Activated CD4-positive, alpha-beta memory T cell treated with anti-CD3 and anti-CD28 coated beads, Interleukin-2, amount 10 ng/mL, durations not matched to agents 7 days and 5 days (primary cell): Measurements from ENCODE around the gene UBP1. TPM values are rescaled to one million over a fixed set of nuclear protein-coding genes. Genes with fewer than 3 reads are reported as not detected.
"Not testable (repeated sequence)": the region's sequence is repeated elsewhere in the genome, so short reads cannot be mapped to it uniquely, and the experiment has no call there.

Experiments used
- CTCF ChIA-PET: fragments of 350-600 bp; sonication (Branson Sonifier 250); formaldehyde crosslinking; loops from one replicate; lab custom pipeline; 2021; ENCODE audit warnings: antibody characterized with exemption, inconsistent platforms; lab: Charles Lee
- POLR2A ChIA-PET: fragments of 350-600 bp; sonication (Branson Sonifier 250); formaldehyde crosslinking; loops from one replicate; lab custom pipeline; 2021; ENCODE audit warnings: antibody characterized with exemption; lab: Charles Lee
- DNase-seq: peaks from one replicate; pipeline ENCODE4 v3.0.0-alpha.2; 2020
- H3K27ac Mint-ChIP-seq: one replicate; pipeline ENCODE4 v1.8.0; 2021; ENCODE audit warnings: mild to moderate bottlenecking, mixed read lengths
- H3K27me3 Mint-ChIP-seq: one replicate; pipeline ENCODE4 v1.8.0; 2021; ENCODE audit warnings: mixed read lengths
- H3K36me3 Mint-ChIP-seq: one replicate; pipeline ENCODE4 v1.8.0; 2021; ENCODE audit warnings: low read depth, mixed read lengths
- H3K4me1 Mint-ChIP-seq: one replicate; pipeline ENCODE4 v1.8.0; 2021; ENCODE audit warnings: mixed read lengths
- H3K4me3 Mint-ChIP-seq: one replicate; pipeline ENCODE4 v1.8.0; 2021; ENCODE audit warnings: mild to moderate bottlenecking, mixed read lengths
- H3K9me3 Mint-ChIP-seq: one replicate; pipeline ENCODE4 v1.8.0; 2021; ENCODE audit warnings: mixed read lengths
- total RNA-seq, 2 experiments: library from RNA; stranded (reverse); gene quantifications; one replicate each; pipeline ENCODE4 v1.2.3, GENCODE V29; 2021

UBP1 gene
- total RNA-seq, 2 experiments from 2014 or later = 56.1 to 59.8 TPM

DNA sequence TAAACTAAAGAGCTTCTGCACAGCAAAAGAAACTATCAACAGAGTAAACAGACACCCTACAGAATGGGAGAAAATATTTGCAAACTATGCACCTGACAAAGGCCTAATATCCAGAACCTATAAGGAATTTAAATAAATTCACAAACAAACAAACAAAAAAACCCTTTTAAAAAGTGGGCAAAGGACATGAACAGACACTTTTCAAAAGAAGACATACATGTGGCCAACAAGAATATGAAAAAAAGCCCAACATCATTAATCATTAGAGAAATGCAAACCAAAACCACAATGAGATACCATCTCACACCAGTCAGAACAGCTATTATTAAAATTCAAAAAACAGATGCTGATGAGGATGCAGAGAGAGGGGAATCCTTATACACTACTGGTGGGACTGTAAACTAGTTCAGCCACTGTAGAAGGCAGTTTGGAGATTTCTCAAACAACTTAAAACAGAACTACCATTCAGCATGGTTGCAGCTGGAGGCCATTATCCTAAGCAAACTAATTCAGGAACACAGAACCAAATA is 101.2 kb downstream of the UBP1 start:
- POLR2A ChIA-PET, H3K27me3 Mint-ChIP-seq, H3K36me3 Mint-ChIP-seq, CTCF ChIA-PET, H3K4me1 Mint-ChIP-seq, H3K9me3 Mint-ChIP-seq, H3K27ac Mint-ChIP-seq, H3K4me3 Mint-ChIP-seq, DNase-seq: not testable (repeated sequence)

Other genes with a start within 250 kb of the UBP1 start
- not detected for gene SUSD5, start 221.6 kb downstream of the UBP1 start, total RNA-seq
- not detected for gene FBXL2, start 163.0 kb downstream of the UBP1 start, total RNA-seq